Measurements from ENCODE around the gene MED12L. TPM values are rescaled to one million over a fixed set of nuclear protein-coding genes. Genes with fewer than 3 reads are reported as not detected.
"Not testable (repeated sequence)": the region's sequence is repeated elsewhere in the genome, so short reads cannot be mapped to it uniquely, and the experiment has no call there.

The MED12L gene
- total and polyA plus RNA-seq, 5 donors: 0.25 to 1.2 (median 0.71) TPM

DNA sequence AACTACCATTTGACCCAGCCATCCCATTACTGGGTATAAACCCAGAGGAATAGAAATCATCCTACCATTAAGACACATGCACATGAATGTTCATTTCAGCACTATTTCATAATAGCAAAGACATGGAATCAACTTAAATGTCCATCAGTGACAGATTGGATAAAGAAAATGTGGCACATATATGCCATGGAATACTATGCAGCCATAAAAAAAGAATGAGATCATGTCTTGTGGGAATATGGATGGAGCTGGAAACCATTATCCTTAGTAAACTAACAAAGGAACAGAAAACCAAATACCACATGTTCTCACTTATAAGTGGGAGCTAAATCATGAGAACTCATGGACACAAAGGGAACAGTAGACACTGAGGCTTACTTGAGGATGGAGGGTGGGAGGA, 146.9 kb downstream of the MED12L start:
- DNase-seq: not testable (repeated sequence)

DNA sequence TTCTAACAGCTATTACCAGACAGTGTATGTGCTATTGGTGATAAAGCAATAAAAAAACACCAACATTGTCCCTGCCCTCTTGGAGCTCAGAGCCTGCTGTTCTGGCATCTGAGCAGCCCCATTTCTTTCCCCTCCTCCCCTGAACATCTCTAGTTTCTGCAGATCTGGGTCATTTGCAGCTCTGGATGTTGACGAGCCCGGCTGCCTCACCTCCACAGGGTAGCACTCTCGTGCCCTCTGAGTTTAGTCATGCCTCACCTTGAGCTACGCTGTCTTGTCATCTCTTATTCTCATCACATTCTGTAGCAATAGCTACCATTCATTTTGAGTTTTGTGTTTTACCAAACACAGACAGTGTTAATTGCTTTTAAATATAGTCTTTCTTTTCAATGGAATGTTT, 147.5 kb downstream of the MED12L start:
- Histone ChIP-seq H3K27me3 (ENCODE audit: control insufficient read depth, insufficient read depth) (no peaks in the 10 kb centered on the region), H3K9me3 (ENCODE audit: control insufficient read depth, low read length) (no peaks in the 10 kb centered on the region), H3K27ac (ENCODE audit: low read length) (no peak overlapping the region), H3K4me1 (ENCODE audit: control insufficient read depth, insufficient read depth, low read length) (no peaks in the 10 kb centered on the region), H3K4me3 (ENCODE audit: low read length) (no peak overlapping the region)
- no peak for ATAC-seq
- intact Hi-C loops (cut with DNase I): loop anchor here in 1 of 4 donors (5.0 kb wide), 1 partner anchor 44 kb away; the partner anchor contains the start of gene P2RY14
- 89% methylated on average over 4 of the region's 4 CpGs for WGBS
- no peak for DNase-seq

More for the DNA sequence above, 146.9 kb downstream of the MED12L start:
- intact Hi-C loops (cut with DNase I): loop anchor here in 1 of 4 donors (5.0 kb wide), 1 partner anchor 45 kb away; the partner anchor contains the start of gene P2RY14
- not testable (repeated sequence) for H3K27ac ChIP-seq (ENCODE audit: low read length); ATAC-seq; H3K9me3 ChIP-seq (ENCODE audit: control insufficient read depth, low read length); H3K27me3 ChIP-seq (ENCODE audit: control insufficient read depth, insufficient read depth); H3K4me3 ChIP-seq (ENCODE audit: low read length); H3K4me1 ChIP-seq (ENCODE audit: control insufficient read depth, insufficient read depth, low read length)

DNA sequence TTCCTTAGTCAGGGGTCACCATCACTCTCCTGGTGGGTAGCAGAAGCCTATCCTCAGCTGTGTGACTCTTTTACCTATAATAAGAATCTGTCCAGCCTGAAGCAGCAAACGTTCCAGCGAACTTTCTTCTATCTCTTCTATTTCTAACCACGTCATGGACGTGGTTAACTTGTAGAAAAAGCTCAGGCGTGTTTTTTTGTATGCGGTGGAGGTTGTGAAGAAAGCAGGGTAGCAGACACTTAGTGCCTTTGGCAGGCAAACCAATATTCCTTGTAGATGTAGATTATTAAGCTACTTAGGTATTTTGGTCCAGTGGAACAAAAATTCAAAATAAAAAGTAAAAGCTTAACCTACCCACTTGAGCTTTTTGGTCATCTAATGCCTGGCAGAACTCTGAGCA, 149.4 kb downstream of the MED12L start:
- WGBS: 88% methylated on average over 6 of the region's 6 CpGs
- Histone ChIP-seq H3K27me3 (ENCODE audit: control insufficient read depth, insufficient read depth) (no peaks in the 10 kb centered on the region), H3K4me3 (ENCODE audit: low read length) (no peak overlapping the region), H3K9me3 (ENCODE audit: control insufficient read depth, low read length) (no peaks in the 10 kb centered on the region), H3K4me1 (ENCODE audit: control insufficient read depth, insufficient read depth, low read length) (no peaks in the 10 kb centered on the region), H3K27ac (ENCODE audit: low read length) (no peak overlapping the region)
- ATAC-seq (no peak), DNase-seq (no peak)
- intact Hi-C loops (cut with DNase I): loop anchor here in 1 of 4 donors (5.0 kb wide), 1 partner anchor 42 kb away; the partner anchor contains the start of gene P2RY14

DNA sequence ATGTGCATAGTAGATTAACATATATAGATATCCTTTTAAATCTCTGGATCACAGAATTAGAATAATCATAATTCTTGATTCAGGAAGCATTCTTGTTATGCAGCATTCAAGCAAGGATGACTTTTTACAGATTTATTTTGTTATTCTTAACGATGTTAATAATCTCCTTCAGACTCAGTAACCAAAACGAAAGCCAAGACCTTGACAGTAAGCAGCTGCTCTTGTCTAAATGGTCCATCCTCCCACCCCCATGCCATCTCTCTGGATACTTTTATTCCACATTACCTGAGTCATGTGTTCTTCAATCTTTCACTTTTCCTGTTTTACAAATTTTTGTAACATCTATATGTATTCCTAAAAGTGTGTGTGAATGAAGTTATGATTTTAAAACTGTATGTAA, 150.9 kb downstream of the MED12L start:
- Histone ChIP-seq H3K4me1 (ENCODE audit: control insufficient read depth, insufficient read depth, low read length) (no peaks in the 10 kb centered on the region), H3K27ac (ENCODE audit: low read length) (no peak overlapping the region), H3K4me3 (ENCODE audit: low read length) (no peak overlapping the region), H3K27me3 (ENCODE audit: control insufficient read depth, insufficient read depth) (no peaks in the 10 kb centered on the region), H3K9me3 (ENCODE audit: control insufficient read depth, low read length) (no peaks in the 10 kb centered on the region)
- ATAC-seq (no peak), DNase-seq (no peak)
- intact Hi-C loops (cut with DNase I): no loop called here
- 40% methylated on average over 2 of the region's 2 CpGs for WGBS

DNA sequence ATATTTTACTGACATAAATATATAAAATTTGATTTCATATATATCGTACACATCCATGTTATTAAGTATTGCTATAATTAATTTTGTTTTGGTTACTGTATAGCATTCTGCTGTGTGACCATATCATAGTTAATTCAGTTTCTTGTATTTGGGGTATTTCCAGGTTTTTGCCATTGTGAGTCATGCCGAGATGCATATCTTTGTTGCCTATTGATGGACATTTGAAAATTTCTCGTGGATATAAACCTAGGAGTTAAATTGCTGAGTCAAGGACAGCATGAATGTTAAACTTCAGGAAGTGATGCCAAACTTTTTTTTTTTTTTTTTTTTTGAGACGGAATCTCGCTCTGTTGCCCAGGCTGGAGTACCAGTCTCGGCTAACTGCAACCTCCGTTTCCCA, 151.3 kb downstream of the MED12L start:
- no peak for DNase-seq
- intact Hi-C loops (cut with DNase I): no loop called here
- Histone ChIP-seq H3K27me3 (ENCODE audit: control insufficient read depth, insufficient read depth) (no peaks in the 10 kb centered on the region), H3K9me3 (ENCODE audit: control insufficient read depth, low read length) (no peaks in the 10 kb centered on the region), H3K4me1 (ENCODE audit: control insufficient read depth, insufficient read depth, low read length) (no peaks in the 10 kb centered on the region), H3K4me3 (ENCODE audit: low read length) (no peak overlapping the region), H3K27ac (ENCODE audit: low read length) (no peak overlapping the region)
- no peak for ATAC-seq
- 80% methylated on average over 7 of the region's 7 CpGs for WGBS

GRCh38 chr3:151242006-151242405, 156.5 kb downstream of the MED12L start:
- H3K27me3 ChIP-seq (ENCODE audit: control insufficient read depth, insufficient read depth); ATAC-seq; intact Hi-C loops (cut with DNase I); H3K9me3 ChIP-seq (ENCODE audit: control insufficient read depth, low read length); DNase-seq; H3K27ac ChIP-seq (ENCODE audit: low read length); H3K4me1 ChIP-seq (ENCODE audit: control insufficient read depth, insufficient read depth, low read length); H3K4me3 ChIP-seq (ENCODE audit: low read length): not testable (repeated sequence)
- WGBS: 89% methylated on average over 14 of the region's 18 CpGs

DNA sequence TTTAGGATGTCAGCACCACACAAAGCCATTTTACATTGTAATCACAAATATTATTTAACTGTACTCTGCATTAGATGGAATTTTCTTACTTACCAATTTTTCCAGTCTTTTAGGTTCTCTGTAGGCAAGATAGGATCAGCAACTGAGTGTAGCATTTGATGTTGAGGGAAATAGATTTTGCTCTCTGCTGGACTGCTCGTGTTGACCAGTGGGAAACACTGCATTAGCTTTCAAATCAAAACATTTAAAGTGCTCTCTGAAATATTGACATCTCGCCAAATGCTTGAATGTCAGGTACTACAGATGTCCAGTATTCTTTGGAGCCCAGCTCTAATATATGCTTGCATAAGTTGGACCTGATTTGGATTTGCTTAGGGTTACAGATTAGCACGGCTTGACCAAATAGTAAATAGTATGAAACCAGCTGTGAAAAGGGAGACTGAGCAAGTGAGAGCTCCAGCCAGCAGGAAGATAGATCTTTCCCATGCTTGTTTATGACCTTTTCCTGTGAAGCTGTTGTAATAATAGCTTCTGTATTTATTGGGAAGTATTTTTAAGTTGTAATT, 163.4 kb downstream of the MED12L start:
- H3K4me3 ChIP-seq (ENCODE audit: low read length): no peak overlapping the region
- ATAC-seq: no peak
- H3K27me3 ChIP-seq (ENCODE audit: control insufficient read depth, insufficient read depth): no peaks in the 10 kb centered on the region
- no peak overlapping the region for H3K27ac ChIP-seq (ENCODE audit: low read length)
- intact Hi-C loops (cut with DNase I): no loop called here
- DNase-seq: no peak
- peaks cover 3% of the 10 kb centered on the region for H3K4me1 ChIP-seq (ENCODE audit: control insufficient read depth, insufficient read depth, low read length)
- 31% methylated on average over 3 of the region's 3 CpGs for WGBS
- H3K9me3 ChIP-seq (ENCODE audit: control insufficient read depth, low read length): no peaks in the 10 kb centered on the region

GRCh38 chr3:151256749-151257148, 171.3 kb downstream of the MED12L start:
- Histone ChIP-seq H3K4me3 (ENCODE audit: low read length) (no peak overlapping the region), H3K27me3 (ENCODE audit: control insufficient read depth, insufficient read depth) (no peaks in the 10 kb centered on the region), H3K27ac (ENCODE audit: low read length) (no peak overlapping the region), H3K9me3 (ENCODE audit: control insufficient read depth, low read length) (no peaks in the 10 kb centered on the region), H3K4me1 (ENCODE audit: control insufficient read depth, insufficient read depth, low read length) (no peaks in the 10 kb centered on the region)
- ATAC-seq (no peak), DNase-seq (no peak)
- 58% methylated on average over 1 of the region's 1 CpG for WGBS
- intact Hi-C loops (cut with DNase I): no loop called here

- Histone ChIP-seq H3K9me3 (ENCODE audit: control insufficient read depth, low read length) (no peaks in the 10 kb centered on the region), H3K4me1 (ENCODE audit: control insufficient read depth, insufficient read depth, low read length) (peaks cover 2% of the 10 kb centered on the region), H3K27me3 (ENCODE audit: control insufficient read depth, insufficient read depth) (no peaks in the 10 kb centered on the region), H3K27ac (ENCODE audit: low read length) (peak overlapping the region; percentile 32), H3K4me3 (ENCODE audit: low read length) (no peak overlapping the region)
- ATAC-seq: no peak
- intact Hi-C loops (cut with DNase I): no loop called here
- no peak for DNase-seq
- WGBS: 66% methylated on average over 3 of the region's 3 CpGs
Observed at GRCh38 chr3:151259664-151260063, 174.2 kb downstream of the MED12L start.

GRCh38 chr3:151262871-151263525, 177.5 kb downstream of the MED12L start:
- no peak overlapping the region for H3K27ac ChIP-seq (ENCODE audit: low read length)
- 75% methylated on average over 8 of the region's 8 CpGs for WGBS

GRCh38 chr3:151264605-151265004, 179.1 kb downstream of the MED12L start:
- DNase-seq: no peak
- intact Hi-C loops (cut with DNase I): no loop called here
- 100% methylated on average over 1 of the region's 1 CpG for WGBS
- no peaks in the 10 kb centered on the region for H3K27me3 ChIP-seq (ENCODE audit: control insufficient read depth, insufficient read depth)
- H3K4me1 ChIP-seq (ENCODE audit: control insufficient read depth, insufficient read depth, low read length): peaks cover 2% of the 10 kb centered on the region
- no peaks in the 10 kb centered on the region for H3K9me3 ChIP-seq (ENCODE audit: control insufficient read depth, low read length)
- no peak overlapping the region for H3K4me3 ChIP-seq (ENCODE audit: low read length)
- no peak for ATAC-seq
- H3K27ac ChIP-seq (ENCODE audit: low read length): no peak overlapping the region

More at GRCh38 chr3:151262871-151263525, 177.5 kb downstream of the MED12L start:
- DNase-seq: no peak
- Histone ChIP-seq H3K4me1 (ENCODE audit: control insufficient read depth, insufficient read depth, low read length) (peaks cover 2% of the 10 kb centered on the region), H3K27me3 (ENCODE audit: control insufficient read depth, insufficient read depth) (no peaks in the 10 kb centered on the region), H3K4me3 (ENCODE audit: low read length) (no peak overlapping the region), H3K9me3 (ENCODE audit: control insufficient read depth, low read length) (no peaks in the 10 kb centered on the region)
- intact Hi-C loops (cut with DNase I): no loop called here
- no peak for ATAC-seq

All from right cardiac atrium (tissue), 5 donors.